ENCODE measurements around the gene KSR1. TPM values are rescaled to one million over a fixed set of nuclear protein-coding genes. Genes with fewer than 3 reads are reported as not detected.

KSR1 gene
- total and polyA plus RNA-seq, 10 of the 15 experiments (the other 5 are each of a cell fraction or from before 2014, with no cell fraction given) = 0.97 to 66.6 (median 22.9) TPM

DNA sequence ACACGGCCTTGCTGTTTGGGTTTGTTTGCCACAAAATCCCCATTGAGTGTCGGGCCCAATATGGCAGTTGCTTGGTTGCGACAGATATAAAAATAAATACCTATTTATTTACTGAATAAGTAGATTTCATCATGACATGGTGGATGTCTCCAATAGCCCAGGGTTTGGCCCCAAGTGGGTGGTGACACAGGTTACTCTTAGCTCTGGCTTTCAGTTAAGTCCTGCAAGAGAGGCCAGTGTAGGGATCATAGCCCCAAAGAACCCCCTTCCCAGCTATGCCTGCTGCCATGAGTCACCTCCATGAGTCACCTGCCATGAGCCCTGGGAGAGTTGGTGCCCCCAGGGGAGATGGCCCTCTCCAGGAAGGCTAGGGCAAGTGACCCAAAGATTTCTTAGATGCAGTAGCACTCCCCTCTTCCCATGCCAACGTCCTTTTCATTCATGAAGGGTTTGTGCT is 96.1 kb downstream of the KSR1 start (continued):
- TF ChIP-seq, protein P1, sequence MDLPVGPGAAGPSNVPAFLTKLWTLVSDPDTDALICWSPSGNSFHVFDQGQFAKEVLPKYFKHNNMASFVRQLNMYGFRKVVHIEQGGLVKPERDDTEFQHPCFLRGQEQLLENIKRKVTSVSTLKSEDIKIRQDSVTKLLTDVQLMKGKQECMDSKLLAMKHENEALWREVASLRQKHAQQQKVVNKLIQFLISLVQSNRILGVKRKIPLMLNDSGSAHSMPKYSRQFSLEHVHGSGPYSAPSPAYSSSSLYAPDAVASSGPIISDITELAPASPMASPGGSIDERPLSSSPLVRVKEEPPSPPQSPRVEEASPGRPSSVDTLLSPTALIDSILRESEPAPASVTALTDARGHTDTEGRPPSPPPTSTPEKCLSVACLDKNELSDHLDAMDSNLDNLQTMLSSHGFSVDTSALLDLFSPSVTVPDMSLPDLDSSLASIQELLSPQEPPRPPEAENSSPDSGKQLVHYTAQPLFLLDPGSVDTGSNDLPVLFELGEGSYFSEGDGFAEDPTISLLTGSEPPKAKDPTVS (IDR thresholded peaks at IDR 0.05; ENCODE audit: low read depth, low read length) = no peak
- TF ChIP-seq, protein P2, sequence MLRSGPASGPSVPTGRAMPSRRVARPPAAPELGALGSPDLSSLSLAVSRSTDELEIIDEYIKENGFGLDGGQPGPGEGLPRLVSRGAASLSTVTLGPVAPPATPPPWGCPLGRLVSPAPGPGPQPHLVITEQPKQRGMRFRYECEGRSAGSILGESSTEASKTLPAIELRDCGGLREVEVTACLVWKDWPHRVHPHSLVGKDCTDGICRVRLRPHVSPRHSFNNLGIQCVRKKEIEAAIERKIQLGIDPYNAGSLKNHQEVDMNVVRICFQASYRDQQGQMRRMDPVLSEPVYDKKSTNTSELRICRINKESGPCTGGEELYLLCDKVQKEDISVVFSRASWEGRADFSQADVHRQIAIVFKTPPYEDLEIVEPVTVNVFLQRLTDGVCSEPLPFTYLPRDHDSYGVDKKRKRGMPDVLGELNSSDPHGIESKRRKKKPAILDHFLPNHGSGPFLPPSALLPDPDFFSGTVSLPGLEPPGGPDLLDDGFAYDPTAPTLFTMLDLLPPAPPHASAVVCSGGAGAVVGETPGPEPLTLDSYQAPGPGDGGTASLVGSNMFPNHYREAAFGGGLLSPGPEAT (IDR thresholded peaks at IDR 0.05; ENCODE audit: low read depth) = no peak
- no peak for TF ChIP-seq POLR2AphosphoS5 (IDR thresholded peaks at IDR 0.05; ENCODE audit: low read length)

DNA sequence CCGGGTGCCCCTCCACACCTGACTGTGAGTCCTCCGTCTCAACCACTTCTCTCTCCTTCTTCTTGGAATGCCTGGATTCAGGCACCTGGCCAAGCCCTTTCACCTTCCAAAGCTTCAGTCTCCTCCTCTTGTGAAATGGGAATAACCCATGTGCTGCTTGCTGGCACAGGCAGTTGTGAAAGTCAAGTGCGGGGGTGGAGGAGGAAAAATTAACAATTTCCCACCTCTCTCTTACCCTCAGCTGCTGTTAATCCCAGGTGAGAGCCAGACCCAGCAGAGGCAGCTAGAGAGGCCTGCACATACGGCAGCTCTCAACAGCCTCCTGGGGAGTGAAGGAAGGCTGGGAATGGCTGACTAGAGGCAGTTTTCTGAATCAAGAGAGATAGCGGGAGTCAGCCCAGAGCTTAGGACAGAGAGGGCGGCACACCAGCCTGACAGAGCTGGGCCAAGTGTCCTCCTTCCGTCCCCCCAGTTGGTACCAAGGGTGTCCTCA is 96.8 kb downstream of the KSR1 start:
- DNase-seq (ENCODE audit: low read depth, low spot score) (no peak), FAIRE-seq (no peak), ATAC-seq (no peak)
- in situ Hi-C loops (cut with MboI) = no loop called here
- Histone ChIP-seq H3K9me3 (replicated peaks; ENCODE audit: control insufficient read depth, insufficient read depth, low read length) (no peaks in the 10 kb centered on the region), H3K4me3 (no peak overlapping the region), H3K9ac (ENCODE audit: control insufficient read depth, insufficient read depth, low read length) (no peak overlapping the region), H3K4me2 (ENCODE audit: control insufficient read depth, insufficient read depth) (no peak overlapping the region), H3K79me2 (ENCODE audit: control insufficient read depth, insufficient read depth, low read length) (no peaks in the 10 kb centered on the region; the same call in none of the 2 replicates), H3K36me3 (ENCODE audit: control insufficient read depth in 2 of 2, insufficient read depth in 2 of 2, low read length in 1 of 2) (peaks cover 3 to 29% of the 10 kb centered on the region in 2 experiments), H3K27me3 (replicated peaks in 1 of 2; ENCODE audit: control insufficient read depth in 2 of 2, insufficient read depth in 2 of 2, low read length in 1 of 2) (no peaks in the 10 kb centered on the region), H4K20me1 (ENCODE audit: control insufficient read depth, insufficient read depth) (peaks cover 7% of the 10 kb centered on the region; the same call in 1 of the 2 replicates), H3K27ac (ENCODE audit: control insufficient read depth, insufficient read depth) (no peak overlapping the region), H3K4me1 (ENCODE audit: control insufficient read depth, insufficient read depth, low read length) (no peaks in the 10 kb centered on the region), H2AFZ (ENCODE audit: control insufficient read depth, low read depth, low read length) (no peak overlapping the region)
- ChIA-PET POLR2A (interaction anchor here (0.6 kb wide), 1 partner anchor 11 kb away, joined by 3 read pairs; no protein-coding TSS in a partner anchor), CTCF (interaction anchor here (0.6 to 3.0 kb wide), 7 partner anchors 9 to 47 kb away, joined by 3 to 9 read pairs (median 3); no protein-coding TSS in a partner anchor), RAD21 (ENCODE audit: unreplicated experiment) (interaction anchor here (0.6 to 1.7 kb wide), 2 partner anchors 12 to 35 kb away, joined by 3 read pairs; no protein-coding TSS in a partner anchor), SMC1A (ENCODE audit: uncharacterized antibody, unreplicated experiment) (interaction anchor here (0.8 kb wide), 1 partner anchor 92 kb away, joined by 3 read pairs; no protein-coding TSS in a partner anchor)
- no TSS peak for BruUV-seq (replicated peaks)
- whole genome bisulfite sequencing (ENCODE audit: insufficient coverage, insufficient replicate concordance, low lambda C conversion rate, missing lambda C conversion rate) = 96% methylated on average over 7 of the region's 7 CpGs
- intact Hi-C loops (cut with micrococcal nuclease; ENCODE audit: unreplicated experiment) = no loop called here
- TF ChIP-seq, protein P3, sequence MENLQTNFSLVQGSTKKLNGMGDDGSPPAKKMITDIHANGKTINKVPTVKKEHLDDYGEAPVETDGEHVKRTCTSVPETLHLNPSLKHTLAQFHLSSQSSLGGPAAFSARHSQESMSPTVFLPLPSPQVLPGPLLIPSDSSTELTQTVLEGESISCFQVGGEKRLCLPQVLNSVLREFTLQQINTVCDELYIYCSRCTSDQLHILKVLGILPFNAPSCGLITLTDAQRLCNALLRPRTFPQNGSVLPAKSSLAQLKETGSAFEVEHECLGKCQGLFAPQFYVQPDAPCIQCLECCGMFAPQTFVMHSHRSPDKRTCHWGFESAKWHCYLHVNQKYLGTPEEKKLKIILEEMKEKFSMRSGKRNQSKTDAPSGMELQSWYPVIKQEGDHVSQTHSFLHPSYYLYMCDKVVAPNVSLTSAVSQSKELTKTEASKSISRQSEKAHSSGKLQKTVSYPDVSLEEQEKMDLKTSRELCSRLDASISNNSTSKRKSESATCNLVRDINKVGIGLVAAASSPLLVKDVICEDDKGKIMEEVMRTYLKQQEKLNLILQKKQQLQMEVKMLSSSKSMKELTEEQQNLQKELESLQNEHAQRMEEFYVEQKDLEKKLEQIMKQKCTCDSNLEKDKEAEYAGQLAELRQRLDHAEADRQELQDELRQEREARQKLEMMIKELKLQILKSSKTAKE (IDR thresholded peaks at IDR 0.05; ENCODE audit: low read depth, poor library complexity, severe bottlenecking) = no peak
- TF ChIP-seq MXI1 (IDR thresholded peaks at IDR 0.05; ENCODE audit: low read depth, low read length) (no peak), KLF5 (IDR thresholded peaks at IDR 0.05; ENCODE audit: partially characterized antibody) (no peak), NFXL1 (IDR thresholded peaks at IDR 0.05; ENCODE audit: borderline replicate concordance) (no peak), LARP7 (IDR thresholded peaks at IDR 0.05) (no peak), FOXM1 (IDR thresholded peaks at IDR 0.05; ENCODE audit: low read depth, low read length) (no peak), ZNF24 (IDR thresholded peaks at IDR 0.05) (no peak), YY1 (IDR thresholded peaks at IDR 0.05; ENCODE audit: low read depth, low read length) (no peak), ZNF217 (IDR thresholded peaks at IDR 0.05) (no peak), MTA2 (IDR thresholded peaks at IDR 0.05; ENCODE audit: low read depth) (no peak), YBX1 (IDR thresholded peaks at IDR 0.05) (no peak), CHD2 (IDR thresholded peaks at IDR 0.05; ENCODE audit: borderline replicate concordance, low read depth, low read length) (no peak), CBX3 (IDR thresholded peaks at IDR 0.05; ENCODE audit: borderline replicate concordance, low read depth) (no peak), HDGF (IDR thresholded peaks at IDR 0.05) (no peak)
- TF ChIP-seq, protein P2 (IDR thresholded peaks at IDR 0.05; ENCODE audit: low read depth) = no peak

Data from GM12878 (cell line).